Uterus (tissue), 4 donors: Measurements from ENCODE around the gene PDE8A. TPM values are rescaled to one million over a fixed set of nuclear protein-coding genes. Genes with fewer than 3 reads are reported as not detected.

Experiments
- DNase-seq, 2 donors: peaks; one replicate each; pipeline ENCODE4 v3.0.0-alpha.2; 2019 to 2020
- H3K27ac ChIP-seq, 2 donors: fragments of 200-600 bp; sonication (generic); 1 replicate in 1 of 2; 2 replicates in 1 of 2; pipeline ENCODE4 v1.5.1; 2016 to 2018
- H3K27me3 ChIP-seq, 2 donors: fragments of 200-600 bp; sonication (generic); one replicate each; pipeline ENCODE4 v1.5.1; 2018 to 2019; ENCODE audit warnings: control low read depth in 1 of 2
- H3K36me3 ChIP-seq, 2 donors: fragments of 200-600 bp; sonication (generic); one replicate each; pipeline ENCODE4 v1.5.1; 2019; ENCODE audit warnings: control low read depth in 1 of 2
- H3K4me1 ChIP-seq, 2 donors: fragments of 200-600 bp; sonication (generic); one replicate each; pipeline ENCODE4 v1.5.1; 2018 to 2019; ENCODE audit warnings: control low read depth in 1 of 2
- H3K4me3 ChIP-seq, 2 donors: fragments of 200-600 bp; sonication (generic); 1 replicate in 1 of 2; 2 replicates in 1 of 2; pipeline ENCODE4 v1.5.1; 2018 to 2019; ENCODE audit warnings: mild to moderate bottlenecking in 1 of 2
- H3K9me3 ChIP-seq, 2 donors: fragments of 200-600 bp; sonication (generic); one replicate each; pipeline ENCODE4 v1.5.1; 2019; ENCODE audit warnings: control low read depth in 1 of 2
- CTCF ChIP-seq, 4 experiments: fragments of 200-600 bp in 2 of 4; fragments of 450-650 bp in 2 of 4; sonication (generic) in 2 of 4; IDR thresholded peaks; one replicate each; pipeline ENCODE4 v1.5.1; 2016 to 2019; ENCODE audit warnings: antibody characterized with exemption in 4 of 4, mild to moderate bottlenecking in 2 of 4, moderate library complexity in 1 of 4
- POLR2A ChIP-seq, 2 donors: fragments of 450-650 bp; IDR thresholded peaks; one replicate each; pipeline ENCODE4 v1.6.1; 2016; ENCODE audit warnings: antibody characterized with exemption in 2 of 2, mild to moderate bottlenecking in 1 of 2, moderate library complexity in 1 of 2
- intact Hi-C: fragments of 100-400 bp; cut with DNase I; formaldehyde crosslinking; loops from one replicate; pipeline ENCODE4 v1.15.1; 2023; ENCODE audit warnings: low total_unique reads
- total RNA-seq, 4 donors: library from RNA; depleted of rRNA in 3 of 4; stranded (reverse); fragments of >200 nt in 3 of 4; gene quantifications; one replicate each; pipeline versions ENCODE4 v1.1.0 to v1.2.4, GENCODE V29; 2014 to 2023
- donor health status: DM: yes; HTN: yes; CAD: no.

PDE8A gene
- total RNA-seq, 4 donors from 2014 or later = 25.1 to 67.0 (median 34.0) TPM

- intact Hi-C loops = loop anchor here (10.0 kb wide), 1 partner anchor 84 kb away; no protein-coding TSS in a partner anchor
- H3K36me3 ChIP-seq = no peaks in the 10 kb centered on the region
- TF ChIP-seq CTCF (IDR thresholded peaks at IDR 0.05) = no peak
- TF ChIP-seq POLR2A (IDR thresholded peaks at IDR 0.05) = no peak
- no peaks in the 10 kb centered on the region for H3K9me3 ChIP-seq
- DNase-seq = no peak
- H3K4me3 ChIP-seq = no peak overlapping the region
- H3K4me1 ChIP-seq = no peaks in the 10 kb centered on the region
- no peaks in the 10 kb centered on the region for H3K27me3 ChIP-seq
- H3K27ac ChIP-seq = no peak overlapping the region
These were observed 20.6 kb upstream of the PDE8A start for GRCh38 chr15:84961114-84961452.

DNA sequence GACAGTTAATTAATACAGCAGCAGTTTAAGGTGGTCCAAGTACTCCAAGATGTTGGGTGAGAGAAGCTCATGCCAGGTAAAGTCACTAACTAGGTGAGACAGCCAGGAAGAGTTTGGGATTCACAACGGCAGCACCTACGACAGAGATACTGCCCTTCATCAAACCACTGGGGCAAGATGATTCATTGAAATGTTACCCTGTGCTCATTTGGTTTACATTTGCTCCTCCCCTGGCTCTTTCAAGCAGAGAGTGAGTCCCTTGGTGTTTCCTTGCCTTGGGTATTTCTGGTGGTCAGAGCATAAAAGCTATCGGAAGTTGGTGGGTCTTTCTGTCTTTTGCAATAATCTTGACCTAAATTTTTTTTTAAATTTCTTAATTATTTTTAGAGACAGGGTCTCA lies 19.9 kb upstream of the PDE8A start:
- Histone ChIP-seq H3K4me3 (no peak overlapping the region), H3K36me3 (no peaks in the 10 kb centered on the region), H3K27ac (no peak overlapping the region), H3K9me3 (no peaks in the 10 kb centered on the region), H3K27me3 (no peaks in the 10 kb centered on the region), H3K4me1 (no peaks in the 10 kb centered on the region)
- no peak for TF ChIP-seq POLR2A (IDR thresholded peaks at IDR 0.05)
- TF ChIP-seq CTCF (IDR thresholded peaks at IDR 0.05) = no peak
- no peak for DNase-seq
- intact Hi-C loops = loop anchor here (10.0 kb wide), 1 partner anchor 83 kb away; no protein-coding TSS in a partner anchor

GRCh38 chr15:84962955-84963354 lies 18.7 kb upstream of the PDE8A start:
- no peaks in the 10 kb centered on the region for H3K27me3 ChIP-seq
- H3K4me3 ChIP-seq = no peak overlapping the region
- H3K27ac ChIP-seq = no peak overlapping the region
- no peaks in the 10 kb centered on the region for H3K4me1 ChIP-seq
- no peaks in the 10 kb centered on the region for H3K9me3 ChIP-seq
- DNase-seq = no peak
- intact Hi-C loops = loop anchor here (10.0 kb wide), 1 partner anchor 82 kb away; no protein-coding TSS in a partner anchor
- TF ChIP-seq POLR2A (IDR thresholded peaks at IDR 0.05) = no peak
- no peak for TF ChIP-seq CTCF (IDR thresholded peaks at IDR 0.05)
- H3K36me3 ChIP-seq = no peaks in the 10 kb centered on the region

DNA sequence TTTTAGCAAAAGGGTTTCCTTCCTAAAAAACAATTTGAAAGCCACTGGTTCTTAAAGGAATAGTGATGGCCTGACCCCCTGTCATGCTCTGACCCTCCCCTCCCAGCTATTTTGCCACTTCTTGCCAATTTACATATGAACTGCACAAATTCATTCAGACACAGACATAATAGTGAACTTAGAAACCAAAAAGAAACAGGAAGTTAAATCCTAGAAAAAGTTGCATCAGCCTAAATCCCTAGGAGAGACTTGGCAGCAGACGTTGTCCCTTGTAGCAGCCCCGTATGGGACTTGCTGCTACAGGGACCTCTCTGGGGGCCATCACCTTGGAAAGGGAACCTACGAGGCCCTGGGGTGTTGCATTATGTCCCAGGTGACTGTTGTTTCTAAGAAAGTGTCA lies 14.3 kb upstream of the PDE8A start:
- intact Hi-C loops = loop anchor here (10.0 kb wide), 1 partner anchor 77 kb away; no protein-coding TSS in a partner anchor
- Histone ChIP-seq H3K36me3 (no peaks in the 10 kb centered on the region), H3K4me3 (no peak overlapping the region), H3K27me3 (no peaks in the 10 kb centered on the region), H3K27ac (no peak overlapping the region), H3K4me1 (no peaks in the 10 kb centered on the region), H3K9me3 (no peaks in the 10 kb centered on the region)
- TF ChIP-seq POLR2A (IDR thresholded peaks at IDR 0.05) = no peak
- no peak for TF ChIP-seq CTCF (IDR thresholded peaks at IDR 0.05)
- no peak for DNase-seq

DNA sequence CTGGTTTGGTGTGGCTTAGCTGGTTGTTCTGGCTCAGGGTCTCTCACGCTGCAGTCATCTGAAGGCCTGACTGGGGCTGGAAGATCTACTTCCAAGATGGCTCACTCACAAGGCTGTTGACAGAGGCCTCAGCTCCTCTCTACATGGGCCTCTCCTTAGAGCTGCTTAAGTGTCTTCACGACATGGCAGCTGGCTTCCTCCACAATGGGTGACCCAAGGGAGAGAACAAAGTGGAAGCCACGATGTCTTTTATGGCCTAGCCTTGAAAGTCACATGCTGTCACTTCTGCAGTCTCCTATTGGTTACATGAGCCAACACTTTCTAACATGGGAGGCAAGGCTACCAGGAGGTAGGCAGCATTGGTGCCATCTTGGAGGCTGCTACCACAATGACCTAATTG lies 13.4 kb upstream of the PDE8A start:
- no peaks in the 10 kb centered on the region for H3K4me1 ChIP-seq
- no peak for DNase-seq
- H3K27ac ChIP-seq = no peak overlapping the region
- intact Hi-C loops = loop anchor here (10.0 kb wide), 1 partner anchor 76 kb away; no protein-coding TSS in a partner anchor
- no peaks in the 10 kb centered on the region for H3K27me3 ChIP-seq
- TF ChIP-seq CTCF (IDR thresholded peaks at IDR 0.05) (no peak), POLR2A (IDR thresholded peaks at IDR 0.05) (no peak)
- H3K4me3 ChIP-seq = no peak overlapping the region
- no peaks in the 10 kb centered on the region for H3K9me3 ChIP-seq
- no peaks in the 10 kb centered on the region for H3K36me3 ChIP-seq
